GM19035 (cell line): Measurements from ENCODE around the gene PTPRB.
A peak's percentile ranks its signal among the peaks of the same experiment; 100 is the strongest.

Experiments used
- ATAC-seq: cut with Tn5 transposase; IDR thresholded peaks from one replicate; pipeline ENCODE4 v1.9.1; 2021; ENCODE audit not compliant: unreplicated experiment

The PTPRB gene

GRCh38 chr12:70598467-70599193, 38.6 kb downstream of the PTPRB start:
- ATAC-seq, result no peak

GRCh38 chr12:70592664-70593063, 44.6 kb downstream of the PTPRB start:
- no peak for ATAC-seq

- no peak for ATAC-seq
Observed at GRCh38 chr12:70590549-70591226, 46.5 kb downstream of the PTPRB start.

GRCh38 chr12:70590051-70590450, 47.2 kb downstream of the PTPRB start:
- peak; percentile 95 for ATAC-seq

- ATAC-seq, result no peak
Observed at GRCh38 chr12:70584332-70584731, 52.9 kb downstream of the PTPRB start.

- no peak for ATAC-seq
Observed at GRCh38 chr12:70583251-70583650, 54.0 kb downstream of the PTPRB start.

GRCh38 chr12:70581208-70581607, 56.0 kb downstream of the PTPRB start:
- no peak for ATAC-seq

- peak; percentile 19 for ATAC-seq
Observed at GRCh38 chr12:70577283-70577634, 60.0 kb downstream of the PTPRB start.

- peak; percentile 67 for ATAC-seq
Observed at GRCh38 chr12:70576341-70577282, 60.6 kb downstream of the PTPRB start.

GRCh38 chr12:70571705-70572268, 65.4 kb downstream of the PTPRB start:
- ATAC-seq, result no peak

- no peak for ATAC-seq
Observed at GRCh38 chr12:70571029-70571428, 66.2 kb downstream of the PTPRB start.

GRCh38 chr12:70561550-70561949, 75.7 kb downstream of the PTPRB start:
- no peak for ATAC-seq

- no peak for ATAC-seq
Observed at GRCh38 chr12:70560671-70561070, 76.6 kb downstream of the PTPRB start.

GRCh38 chr12:70559390-70559789, 77.8 kb downstream of the PTPRB start:
- no peak for ATAC-seq

- no peak for ATAC-seq
Observed at GRCh38 chr12:70557583-70558191, 79.5 kb downstream of the PTPRB start.

GRCh38 chr12:70556179-70556869, 80.9 kb downstream of the PTPRB start:
- ATAC-seq, result no peak

GRCh38 chr12:70555081-70555480, 82.1 kb downstream of the PTPRB start:
- no peak for ATAC-seq

- no peak for ATAC-seq
Observed at GRCh38 chr12:70553391-70553859, 83.8 kb downstream of the PTPRB start.

GRCh38 chr12:70551731-70552130, 85.5 kb downstream of the PTPRB start:
- no peak for ATAC-seq

GRCh38 chr12:70550180-70550577, 87.0 kb downstream of the PTPRB start:
- ATAC-seq, result no peak
